HG02763 (cell line): ENCODE results near the gene SCAI.
"Not testable (repeated sequence)": the region's sequence is repeated elsewhere in the genome, so short reads cannot be mapped to it uniquely, and the experiment has no call there.

Experiments
- ATAC-seq: cut with Tn5 transposase; IDR thresholded peaks from one replicate; pipeline ENCODE4 v1.9.1; 2021; ENCODE audit warnings: mild to moderate bottlenecking, moderate library complexity; ENCODE audit not compliant: unreplicated experiment

Gene SCAI

DNA sequence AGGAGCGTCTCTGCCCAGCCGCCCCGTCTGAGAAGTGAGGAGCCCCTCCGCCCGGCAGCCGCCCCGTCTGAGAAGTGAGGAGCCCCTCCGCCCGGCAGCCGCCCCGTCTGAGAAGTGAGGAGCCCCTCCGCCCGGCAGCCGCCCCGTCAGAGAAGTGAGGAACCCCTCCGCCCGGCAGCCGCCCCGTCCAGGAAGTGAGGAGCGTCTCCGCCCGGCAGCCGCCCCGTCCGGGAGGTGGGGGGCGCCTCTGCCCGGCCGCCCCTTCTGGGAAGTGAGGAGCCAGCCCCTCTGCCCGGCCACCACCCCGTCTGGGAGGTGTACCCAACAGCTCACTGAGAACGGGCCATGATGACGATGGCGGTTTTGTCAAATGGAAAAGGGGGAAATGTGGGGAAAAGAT, 34.8 kb downstream of the SCAI start:
- ATAC-seq: not testable (repeated sequence)

DNA sequence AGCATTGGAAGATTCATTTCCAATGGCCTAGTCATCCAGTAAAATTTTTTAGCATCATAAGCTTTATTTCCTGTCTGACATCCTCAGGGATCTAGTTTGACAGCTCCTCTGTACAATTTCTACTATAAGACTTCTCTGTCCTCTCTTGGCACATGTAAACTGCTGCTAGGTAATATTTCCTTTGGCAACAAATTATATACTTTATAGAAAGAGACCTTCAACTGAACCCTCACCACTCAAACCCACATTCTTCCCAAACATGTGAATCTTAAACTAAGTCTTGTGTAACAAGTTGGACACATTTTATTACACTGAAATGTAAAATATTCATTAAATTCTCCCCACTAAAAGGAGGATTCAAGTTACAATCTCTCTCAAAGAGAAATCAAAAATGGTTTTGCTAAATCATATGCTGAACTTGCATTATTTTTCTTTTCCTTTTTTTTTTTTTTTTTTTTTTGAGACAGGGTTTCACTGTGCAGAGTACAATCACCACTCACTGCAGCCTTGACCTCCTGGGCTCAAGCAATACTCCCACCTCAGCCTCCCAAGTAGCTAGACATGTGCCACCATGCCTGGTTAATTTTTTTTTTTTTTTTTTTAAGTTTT, 36.9 kb downstream of the SCAI start:
- ATAC-seq: no peak

DNA sequence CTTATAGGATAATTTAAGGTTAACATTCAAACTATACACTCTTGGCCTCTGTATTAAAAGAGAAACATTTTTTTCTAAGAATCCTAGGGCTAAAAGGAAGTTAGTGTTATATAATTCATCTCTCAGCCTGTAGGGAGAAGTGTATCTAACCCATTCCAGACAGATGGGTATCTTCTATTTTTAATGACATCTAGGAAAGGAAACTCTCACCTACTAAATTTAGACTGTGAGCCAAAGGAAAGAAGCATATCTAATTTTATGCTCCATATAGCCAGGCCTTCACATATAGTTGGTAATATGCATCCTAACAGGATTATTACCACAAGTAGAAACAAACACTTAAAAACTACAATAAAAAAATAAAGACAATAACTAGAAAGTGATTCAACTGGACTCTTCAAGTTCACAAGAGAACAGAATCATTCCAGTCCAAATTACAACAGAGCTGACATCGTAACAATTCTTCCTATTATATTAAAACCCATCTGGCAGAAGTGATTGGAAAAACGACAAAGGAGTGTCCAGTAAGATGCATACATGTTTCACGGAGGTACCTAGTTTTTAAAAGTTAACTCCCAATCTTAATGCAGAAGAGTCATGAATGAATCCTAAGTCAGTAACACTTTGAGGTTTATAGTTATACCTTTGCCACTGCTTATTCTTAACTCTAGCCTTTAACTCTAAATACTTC, 39.4 kb downstream of the SCAI start:
- ATAC-seq: no peak

GRCh38 chr9:125103021-125103420, 40.3 kb downstream of the SCAI start:
- no peak for ATAC-seq

- ATAC-seq: no peak
These were observed 42.5 kb downstream of the SCAI start for GRCh38 chr9:125100822-125101221.

GRCh38 chr9:125099816-125100215, 43.5 kb downstream of the SCAI start:
- ATAC-seq: no peak

DNA sequence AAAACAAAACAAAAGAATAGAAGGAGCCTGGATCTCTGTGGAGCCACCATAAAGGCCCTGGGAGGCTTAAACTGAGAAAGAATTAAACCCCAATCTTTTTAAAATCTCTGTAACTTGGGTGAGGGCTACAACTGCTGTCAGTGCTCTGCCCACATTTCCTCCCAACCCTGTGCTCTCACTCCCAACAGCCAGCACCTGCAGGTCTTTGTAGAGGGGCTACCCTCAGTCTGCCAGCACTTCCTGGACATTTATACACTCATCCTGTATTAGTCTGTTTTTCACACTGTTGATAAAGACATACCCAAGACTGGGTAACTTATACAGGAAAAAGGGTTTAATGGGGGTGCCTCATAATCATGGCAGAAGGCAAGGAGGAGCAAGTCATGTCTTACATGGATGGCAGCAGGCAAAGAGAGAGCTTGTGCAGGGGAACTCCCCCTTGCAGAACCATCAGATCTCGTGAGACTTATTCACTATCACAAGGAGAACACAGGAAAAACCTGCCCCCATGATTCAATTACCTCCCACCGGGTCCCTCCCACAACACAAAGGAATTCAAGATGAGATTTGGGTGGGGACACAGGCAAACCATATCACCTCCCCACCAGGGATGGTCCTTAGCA, 47.4 kb downstream of the SCAI start:
- no peak for ATAC-seq

GRCh38 chr9:125091121-125091520, 52.2 kb downstream of the SCAI start:
- ATAC-seq: no peak

DNA sequence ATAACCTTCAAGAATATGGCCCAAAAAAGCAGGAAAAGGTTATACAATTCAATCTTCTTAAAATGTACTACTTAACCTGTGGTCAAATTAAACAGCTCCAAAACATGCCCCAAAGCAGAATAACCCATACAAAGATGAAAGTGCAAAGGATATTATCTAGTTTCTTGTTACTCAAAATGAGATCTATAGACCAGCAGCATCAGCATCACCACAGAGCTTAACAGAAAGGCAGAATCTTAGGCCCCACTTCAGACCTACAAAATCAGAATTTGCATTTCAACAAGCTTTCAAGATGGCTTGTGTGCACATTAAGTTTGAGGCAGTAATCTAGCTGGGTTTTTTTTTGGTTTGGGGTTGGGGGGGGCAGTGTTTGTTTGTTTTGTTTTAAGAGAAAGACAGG, 54.0 kb downstream of the SCAI start:
- no peak for ATAC-seq

GRCh38 chr9:125088752-125089151, 54.6 kb downstream of the SCAI start:
- no peak for ATAC-seq

DNA sequence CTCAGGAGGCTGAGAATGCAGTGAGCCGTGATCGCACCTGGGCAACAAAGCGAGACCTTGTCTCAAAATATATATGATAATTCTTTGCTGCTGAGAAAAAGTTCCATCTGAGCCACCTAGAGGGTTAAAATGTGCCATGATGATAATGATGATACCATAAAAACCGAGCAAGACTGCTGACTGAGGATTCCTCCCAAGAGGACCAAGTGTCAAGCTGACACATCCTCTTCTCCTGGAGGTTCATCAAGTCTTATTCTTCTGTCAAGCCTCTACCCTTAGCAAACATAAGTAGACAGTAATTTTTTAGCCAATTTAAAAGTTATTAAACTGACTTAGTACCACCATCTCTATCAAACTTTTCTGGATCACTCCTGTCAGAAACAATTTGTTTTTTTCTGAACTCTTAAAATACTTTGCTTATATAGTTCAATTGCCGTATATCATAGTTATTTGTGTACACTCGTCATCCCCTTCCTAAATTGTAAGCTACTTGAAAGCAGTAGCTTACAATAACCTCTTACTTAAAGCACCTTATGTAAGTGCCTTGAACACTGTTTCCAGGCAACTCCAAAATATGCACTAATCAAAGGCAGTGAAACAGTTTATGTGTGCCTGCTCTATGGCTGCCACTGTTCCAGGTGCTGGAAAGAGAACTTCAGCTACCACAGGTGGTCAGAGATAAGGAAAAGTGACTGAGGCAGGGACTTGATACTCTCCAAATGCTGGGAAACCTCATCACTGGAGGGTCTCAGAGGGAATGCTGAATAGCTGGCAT, 57.4 kb downstream of the SCAI start:
- ATAC-seq: no peak

DNA sequence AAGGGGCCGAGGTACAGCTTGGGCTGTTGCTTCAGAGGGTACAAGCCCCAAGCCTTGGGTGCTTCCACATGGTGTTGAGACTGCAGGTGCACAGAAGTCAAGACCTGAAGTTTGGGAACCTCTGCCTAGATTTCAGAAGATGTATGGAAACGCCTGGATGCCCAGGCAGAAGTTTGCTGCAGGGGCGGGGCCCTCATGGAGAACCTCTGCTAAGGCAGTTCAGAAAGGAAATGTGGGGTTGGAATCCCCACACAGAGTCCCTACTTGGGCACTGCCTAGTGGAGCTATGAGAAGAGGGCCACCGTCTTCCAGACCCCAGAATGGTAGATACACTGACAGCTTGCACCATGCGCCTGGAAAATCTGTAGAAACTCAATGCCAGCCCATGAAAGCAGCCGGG, 61.1 kb downstream of the SCAI start:
- ATAC-seq: not testable (repeated sequence)

DNA sequence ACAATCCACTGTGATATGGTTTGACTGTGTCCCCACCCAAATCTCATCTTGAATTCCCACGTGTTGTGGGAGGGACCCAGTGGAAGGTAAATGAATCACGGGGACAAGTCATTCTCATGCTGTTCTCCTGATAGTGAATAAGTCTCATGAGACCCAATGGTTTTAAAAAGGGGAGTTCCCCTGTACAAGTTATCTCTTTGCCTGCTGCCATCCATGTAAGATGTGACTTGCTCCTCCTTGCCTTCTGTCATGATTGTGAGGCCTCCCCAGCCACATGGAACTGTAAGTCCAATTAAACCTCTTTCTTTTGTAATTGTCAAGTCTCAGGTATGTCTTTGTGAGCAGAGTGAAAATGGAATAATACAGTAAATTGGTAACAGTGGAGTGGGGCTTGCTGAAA, 62.5 kb downstream of the SCAI start:
- not testable (repeated sequence) for ATAC-seq

GRCh38 chr9:125079931-125080330, 63.4 kb downstream of the SCAI start:
- ATAC-seq: no peak

DNA sequence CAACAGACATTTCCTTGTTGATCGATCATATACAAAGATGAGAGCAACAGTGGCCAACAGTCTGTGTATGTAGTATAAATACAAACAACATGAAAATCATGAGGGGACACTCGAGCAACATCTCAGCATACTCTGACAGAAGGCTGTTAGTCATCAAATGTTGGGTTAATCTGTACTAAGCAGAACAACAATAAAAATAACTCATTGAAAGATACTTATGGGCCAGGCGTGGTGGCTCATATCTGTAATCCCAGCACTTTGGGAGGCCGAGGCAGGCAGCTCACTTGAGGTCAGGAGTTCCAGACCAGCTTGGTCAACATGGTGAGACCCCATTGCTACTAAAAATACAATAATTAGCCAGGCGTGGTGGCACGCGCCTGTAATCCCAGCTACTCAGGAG, 67.3 kb downstream of the SCAI start:
- ATAC-seq: no peak

DNA sequence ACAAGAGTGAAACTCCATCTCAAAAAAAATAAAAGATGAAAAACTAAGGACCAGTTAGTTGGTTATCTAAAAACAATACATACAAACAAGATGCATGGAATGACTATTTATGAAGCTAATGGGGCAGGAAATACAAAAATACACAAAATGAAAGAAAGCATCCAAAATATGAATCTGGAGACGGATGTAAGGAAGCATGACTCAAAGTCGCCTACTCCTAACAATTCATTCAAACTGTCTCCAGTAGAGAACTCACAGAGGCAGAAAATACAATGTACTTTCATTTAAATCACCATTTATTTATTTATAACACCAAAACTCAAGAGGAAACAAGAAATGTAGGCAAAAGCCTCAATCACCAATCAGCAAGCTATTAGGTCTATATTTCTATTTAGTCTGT, 68.4 kb downstream of the SCAI start:
- no peak for ATAC-seq

DNA sequence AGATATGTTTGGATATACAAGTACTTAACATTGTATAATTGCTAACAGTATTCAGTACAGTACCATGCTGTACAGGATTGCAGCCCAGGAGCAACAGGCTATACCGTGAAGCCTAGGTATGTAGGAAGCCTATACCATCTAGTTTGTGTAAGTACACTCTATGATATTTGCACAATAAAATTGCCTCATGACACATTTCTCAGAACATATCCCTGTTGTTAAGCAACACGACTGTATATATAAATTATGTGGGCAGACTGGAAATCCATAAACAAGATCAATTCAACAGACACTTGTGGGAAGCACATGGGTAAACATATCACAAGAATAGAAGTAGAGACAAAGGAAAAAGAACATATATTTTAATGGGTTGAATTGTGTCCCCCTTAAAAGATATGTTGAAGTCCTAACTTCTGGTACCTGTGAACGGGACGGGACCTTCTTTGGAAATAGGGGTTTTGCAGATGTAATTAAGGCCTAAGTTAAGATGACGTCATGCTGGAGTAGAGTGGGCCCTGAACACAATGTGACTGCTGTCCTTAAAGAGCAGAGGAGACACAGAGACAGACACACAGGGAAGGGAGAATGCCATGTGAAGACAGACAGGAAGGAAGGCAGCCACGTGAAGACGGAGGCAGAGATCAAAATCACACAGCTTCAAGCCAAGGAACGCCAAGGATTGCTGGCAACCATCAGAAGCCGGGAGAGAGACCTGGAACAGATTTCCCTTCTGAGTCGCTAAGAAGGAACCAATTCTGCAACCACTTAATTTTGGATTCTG, 76.3 kb downstream of the SCAI start:
- no peak for ATAC-seq

- ATAC-seq: no peak
These were observed 81.9 kb downstream of the SCAI start for GRCh38 chr9:125061391-125061790.

GRCh38 chr9:125049212-125050049, 93.9 kb downstream of the SCAI start:
- ATAC-seq: no peak

DNA sequence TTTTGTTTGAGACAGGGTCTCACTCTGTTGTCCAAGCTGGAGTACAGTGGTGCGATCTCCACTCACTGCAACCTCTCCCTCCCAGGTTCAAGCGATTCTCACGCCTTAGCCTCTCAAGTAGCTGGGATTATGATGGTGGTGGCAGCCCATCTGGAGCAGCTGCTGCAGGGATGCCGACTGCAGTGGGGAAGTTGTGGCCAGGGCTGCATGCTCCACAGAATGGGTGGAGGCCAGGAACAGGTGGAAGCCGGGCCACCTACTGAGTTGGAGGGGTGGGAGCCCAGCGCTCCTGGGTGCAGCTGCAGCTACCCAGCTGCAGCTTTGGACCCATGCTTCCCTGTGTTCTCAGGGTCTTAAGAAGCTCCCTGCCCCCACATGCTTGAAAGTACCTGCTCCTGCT, 99.7 kb downstream of the SCAI start:
- ATAC-seq: no peak
